PC-3 (cell line): Measurements from ENCODE around the gene HPSE2. TPM values are rescaled to one million over a fixed set of nuclear protein-coding genes. Genes with fewer than 3 reads are reported as not detected.

Source experiments
- ATAC-seq: fragments of 200-7000 bp; cut with Tn5 transposase; 2 replicates; pipeline ENCODE4 v1.9.1; 2020; ENCODE audit warnings: mild to moderate bottlenecking, moderate library complexity
- BruUV-seq: library from RNA; stranded (reverse); fragments of 400-500 nt; replicated peaks from 2 replicates; lab custom pipeline; 2021; lab: Mats Ljungman, UMichigan
- CTCF ChIA-PET: fragments of 300-600 bp; sonication (Branson Sonifier 250); formaldehyde crosslinking; loops from one replicate; lab custom pipeline; 2022; ENCODE audit warnings: antibody characterized with exemption; lab: Charles Lee
- POLR2A ChIA-PET: fragments of 300-600 bp; sonication (Branson Sonifier 250); formaldehyde crosslinking; loops from one replicate; lab custom pipeline; 2022; ENCODE audit warnings: antibody characterized with exemption; ENCODE audit not compliant: unreplicated experiment; lab: Charles Lee
- DNase-seq: peaks from one replicate; pipeline ENCODE4 v3.0.0-alpha.2; 2015
- H2AFZ ChIP-seq: fragments of 300-600 bp; sonication (generic); 2 replicates; pipeline ENCODE4 v1.6.0; 2016; ENCODE audit warnings: antibody characterized with exemption, low read length
- H3F3A ChIP-seq: fragments of 300-600 bp; sonication (generic); one replicate; pipeline ENCODE4 v1.6.0; 2017; ENCODE audit warnings: antibody characterized with exemption, low read length, control low read depth, mild to moderate bottlenecking; ENCODE audit not compliant: unreplicated experiment
- H3K27ac ChIP-seq: fragments of 300-600 bp; sonication (generic); 2 replicates; pipeline ENCODE4 v1.5.1; 2016; ENCODE audit warnings: mild to moderate bottlenecking, low read length
- H3K27me3 ChIP-seq: fragments of 300-600 bp; sonication (generic); 2 replicates; pipeline ENCODE4 v1.6.1; 2016; ENCODE audit warnings: low read length, mixed read lengths
- H3K36me3 ChIP-seq: fragments of 300-600 bp; sonication (generic); 2 replicates; pipeline ENCODE4 v1.6.1; 2016; ENCODE audit warnings: low read depth, mixed run types, low read length, mixed read lengths
- H3K4me1 ChIP-seq: fragments of 300-600 bp; sonication (generic); 2 replicates; pipeline ENCODE4 v1.5.1; 2016; ENCODE audit warnings: low read length; ENCODE audit not compliant: insufficient read depth
- H3K4me2 ChIP-seq: fragments of 300-600 bp; sonication (generic); 2 replicates; pipeline ENCODE4 v1.6.0; 2016; ENCODE audit warnings: low read length
- H3K4me3 ChIP-seq: fragments of 300-600 bp; sonication (generic); 2 replicates; pipeline ENCODE4 v1.5.1; 2016; ENCODE audit warnings: mild to moderate bottlenecking, low read length, mixed read lengths
- H3K79me2 ChIP-seq: fragments of 300-600 bp; sonication (generic); 2 replicates; pipeline ENCODE4 v1.6.1; 2017; ENCODE audit warnings: low read length, mixed read lengths
- H3K9ac ChIP-seq: fragments of 300-600 bp; sonication (generic); 2 replicates; pipeline ENCODE4 v1.6.0; 2016; ENCODE audit warnings: mild to moderate bottlenecking, low read length
- H3K9me2 ChIP-seq: fragments of 300-600 bp; sonication (generic); replicated peaks from 2 replicates; pipeline ENCODE4 v1.6.1; 2016; ENCODE audit warnings: mixed run types, low read length, mixed read lengths
- H3K9me3 ChIP-seq: fragments of 300-600 bp; sonication (generic); 2 replicates; pipeline ENCODE4 v1.6.1; 2016; ENCODE audit warnings: low read length, mixed read lengths
- H4K20me1 ChIP-seq: fragments of 300-600 bp; sonication (generic); 2 replicates; pipeline ENCODE4 v1.6.1; 2016; ENCODE audit warnings: low read length, mixed read lengths
- EZH2 ChIP-seq: fragments of 300-600 bp; sonication (generic); IDR thresholded peaks from one replicate; pipeline ENCODE4 v1.6.1; 2017; ENCODE audit warnings: antibody characterized with exemption, mild to moderate bottlenecking, low read length; ENCODE audit not compliant: unreplicated experiment
- EZH2phosphoT487 ChIP-seq: fragments of 300-600 bp; sonication (generic); IDR thresholded peaks from 2 replicates; pipeline ENCODE4 v1.6.1; 2018; ENCODE audit warnings: mild to moderate bottlenecking, antibody characterized with exemption, low read length, borderline replicate concordance
- intact Hi-C: fragments of 100-400 bp; cut with micrococcal nuclease; formaldehyde crosslinking; loops from 2 replicates; pipeline ENCODE4 v1.9.0; 2023
- total RNA-seq: library from RNA; depleted of rRNA; stranded (reverse); fragments of >200 nt; gene quantifications from 2 replicates; pipeline ENCODE4 v1.2.3, GENCODE V29; 2014
- TF ChIP-seq, protein P1 (sequence below): fragments of 300-600 bp; sonication (generic); conservative IDR thresholded peaks from 2 replicates; pipeline ENCODE4 v1.5.1; 2017; ENCODE audit warnings: antibody characterized with exemption, low read depth, mild to moderate bottlenecking, low read length

HPSE2 gene
- total RNA-seq, 1 experiment from 2014 or later: 0.15 TPM

DNA sequence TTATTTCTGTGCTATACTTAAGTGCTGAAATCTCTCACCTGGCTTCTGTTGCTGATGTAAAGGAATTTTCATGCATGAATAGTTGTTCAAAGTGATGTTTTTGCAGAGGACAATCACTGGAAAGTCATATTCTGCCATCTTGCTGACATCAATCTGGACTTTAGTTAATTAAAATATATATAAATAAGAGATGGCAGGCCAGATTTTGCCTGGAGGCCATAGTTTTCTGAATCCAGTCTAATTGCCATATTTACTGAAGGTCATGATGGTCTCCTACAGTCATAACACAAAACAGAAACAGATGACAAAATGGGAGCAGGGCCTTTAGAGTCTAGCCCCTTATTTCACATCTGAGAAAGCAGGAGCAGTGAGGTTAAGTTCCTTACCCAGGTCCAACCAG lies 228.2 kb downstream of the HPSE2 start:
- Histone ChIP-seq H3K9me2 (no peaks in the 10 kb centered on the region), H3K27ac (no peak overlapping the region), H2AFZ (no peak overlapping the region), H3K27me3 (no peaks in the 10 kb centered on the region), H4K20me1 (no peaks in the 10 kb centered on the region), H3K36me3 (no peaks in the 10 kb centered on the region), H3K4me3 (no peak overlapping the region), H3K4me1 (no peaks in the 10 kb centered on the region), H3K79me2 (no peaks in the 10 kb centered on the region), H3F3A (no peaks in the 10 kb centered on the region), H3K9ac (no peak overlapping the region), H3K4me2 (no peak overlapping the region), H3K9me3 (no peaks in the 10 kb centered on the region)
- ChIA-PET POLR2A (no interaction called here), CTCF (no interaction called here)
- no peak for ATAC-seq
- intact Hi-C loops: no loop called here
- no peak for TF ChIP-seq EZH2
- TF ChIP-seq, protein P1, sequence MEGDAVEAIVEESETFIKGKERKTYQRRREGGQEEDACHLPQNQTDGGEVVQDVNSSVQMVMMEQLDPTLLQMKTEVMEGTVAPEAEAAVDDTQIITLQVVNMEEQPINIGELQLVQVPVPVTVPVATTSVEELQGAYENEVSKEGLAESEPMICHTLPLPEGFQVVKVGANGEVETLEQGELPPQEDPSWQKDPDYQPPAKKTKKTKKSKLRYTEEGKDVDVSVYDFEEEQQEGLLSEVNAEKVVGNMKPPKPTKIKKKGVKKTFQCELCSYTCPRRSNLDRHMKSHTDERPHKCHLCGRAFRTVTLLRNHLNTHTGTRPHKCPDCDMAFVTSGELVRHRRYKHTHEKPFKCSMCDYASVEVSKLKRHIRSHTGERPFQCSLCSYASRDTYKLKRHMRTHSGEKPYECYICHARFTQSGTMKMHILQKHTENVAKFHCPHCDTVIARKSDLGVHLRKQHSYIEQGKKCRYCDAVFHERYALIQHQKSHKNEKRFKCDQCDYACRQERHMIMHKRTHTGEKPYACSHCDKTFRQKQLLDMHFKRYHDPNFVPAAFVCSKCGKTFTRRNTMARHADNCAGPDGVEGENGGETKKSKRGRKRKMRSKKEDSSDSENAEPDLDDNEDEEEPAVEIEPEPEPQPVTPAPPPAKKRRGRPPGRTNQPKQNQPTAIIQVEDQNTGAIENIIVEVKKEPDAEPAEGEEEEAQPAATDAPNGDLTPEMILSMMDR: no peak
- no peak for TF ChIP-seq EZH2phosphoT487
- no TSS peak for BruUV-seq
- no peak for DNase-seq

DNA sequence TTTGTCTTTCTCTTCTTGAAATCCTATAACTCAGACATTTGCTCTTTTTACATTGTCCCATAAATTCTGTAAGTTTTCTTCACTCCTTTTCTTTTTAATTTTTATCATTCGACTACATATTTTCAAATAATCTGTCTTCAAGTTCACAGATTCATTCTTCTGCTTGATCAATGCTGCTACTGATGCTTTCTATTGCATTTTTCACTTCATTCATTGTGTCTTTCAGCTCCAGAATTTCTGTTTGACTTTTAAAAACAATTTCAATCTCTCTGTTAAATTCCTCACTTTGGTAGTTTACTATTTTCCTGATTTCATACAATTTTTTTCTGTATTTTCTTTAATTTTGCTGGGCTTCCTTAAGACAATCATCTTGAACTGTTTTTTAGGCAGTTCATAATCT lies 230.4 kb downstream of the HPSE2 start:
- Histone ChIP-seq H3K4me2 (no peak overlapping the region), H3K4me3 (no peak overlapping the region), H3F3A (no peaks in the 10 kb centered on the region), H3K9me2 (no peaks in the 10 kb centered on the region), H3K36me3 (no peaks in the 10 kb centered on the region), H3K27me3 (no peaks in the 10 kb centered on the region), H3K9me3 (no peaks in the 10 kb centered on the region), H4K20me1 (no peaks in the 10 kb centered on the region), H3K79me2 (no peaks in the 10 kb centered on the region), H3K27ac (no peak overlapping the region), H2AFZ (no peak overlapping the region), H3K9ac (no peak overlapping the region), H3K4me1 (no peaks in the 10 kb centered on the region)
- ATAC-seq (no peak), DNase-seq (no peak)
- ChIA-PET POLR2A (no interaction called here), CTCF (no interaction called here)
- no peak for TF ChIP-seq EZH2phosphoT487
- TF ChIP-seq EZH2: no peak
- intact Hi-C loops: no loop called here
- no TSS peak for BruUV-seq

DNA sequence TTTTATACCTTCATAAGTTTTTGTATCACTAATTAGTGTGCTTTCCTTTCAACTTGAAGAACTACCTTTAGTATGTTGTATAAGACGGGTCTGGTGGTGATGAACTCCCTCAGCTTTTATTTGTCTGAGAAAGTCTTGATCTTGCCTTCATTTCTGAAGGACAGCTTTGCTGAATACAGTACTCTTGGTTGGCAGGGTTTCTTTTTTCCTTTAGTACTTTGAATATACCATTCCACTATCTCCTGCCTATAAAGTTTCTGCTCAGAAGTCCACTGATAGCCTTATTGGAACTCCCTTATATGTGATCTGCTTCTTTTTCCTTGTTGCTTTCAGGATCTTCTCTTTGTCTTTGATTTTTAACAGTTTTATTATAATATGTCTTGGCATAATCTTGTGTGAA lies 230.9 kb downstream of the HPSE2 start:
- no peak for ATAC-seq
- Histone ChIP-seq H3K4me1 (no peaks in the 10 kb centered on the region), H3K79me2 (no peaks in the 10 kb centered on the region), H3K9me2 (no peaks in the 10 kb centered on the region), H3K27ac (no peak overlapping the region), H2AFZ (no peak overlapping the region), H3K9me3 (no peaks in the 10 kb centered on the region), H3F3A (no peaks in the 10 kb centered on the region), H4K20me1 (no peaks in the 10 kb centered on the region), H3K4me2 (no peak overlapping the region), H3K27me3 (no peaks in the 10 kb centered on the region), H3K9ac (no peak overlapping the region), H3K36me3 (no peaks in the 10 kb centered on the region), H3K4me3 (no peak overlapping the region)
- intact Hi-C loops: no loop called here
- no peak for TF ChIP-seq EZH2phosphoT487
- no peak for TF ChIP-seq EZH2
- TF ChIP-seq, protein P1: no peak
- BruUV-seq: no TSS peak
- ChIA-PET CTCF (no interaction called here), POLR2A (no interaction called here)
- DNase-seq: no peak
